ENCODE results near the gene SHC1.

SHC1 gene

DNA sequence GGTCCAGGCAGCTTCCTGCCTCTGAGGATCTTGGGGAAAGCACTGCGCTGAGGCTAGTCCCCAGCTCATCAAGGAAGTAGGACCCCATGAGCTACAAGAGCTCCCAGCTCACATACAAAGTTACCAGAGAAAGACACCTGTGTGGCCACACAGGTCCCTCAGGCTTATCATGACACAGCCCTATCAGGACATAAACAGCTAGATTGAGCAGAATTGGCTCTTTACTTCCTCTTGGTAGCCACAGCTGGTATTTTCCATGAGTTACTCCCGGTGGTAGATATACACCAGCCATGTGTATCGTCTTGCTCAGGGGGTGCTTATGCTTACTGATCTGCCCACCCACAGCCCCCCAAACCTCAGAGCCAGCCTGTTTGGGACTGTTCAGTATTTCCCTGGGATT is 24.0 kb upstream of the SHC1 start (continued):
- TF ChIP-seq, protein P1, sequence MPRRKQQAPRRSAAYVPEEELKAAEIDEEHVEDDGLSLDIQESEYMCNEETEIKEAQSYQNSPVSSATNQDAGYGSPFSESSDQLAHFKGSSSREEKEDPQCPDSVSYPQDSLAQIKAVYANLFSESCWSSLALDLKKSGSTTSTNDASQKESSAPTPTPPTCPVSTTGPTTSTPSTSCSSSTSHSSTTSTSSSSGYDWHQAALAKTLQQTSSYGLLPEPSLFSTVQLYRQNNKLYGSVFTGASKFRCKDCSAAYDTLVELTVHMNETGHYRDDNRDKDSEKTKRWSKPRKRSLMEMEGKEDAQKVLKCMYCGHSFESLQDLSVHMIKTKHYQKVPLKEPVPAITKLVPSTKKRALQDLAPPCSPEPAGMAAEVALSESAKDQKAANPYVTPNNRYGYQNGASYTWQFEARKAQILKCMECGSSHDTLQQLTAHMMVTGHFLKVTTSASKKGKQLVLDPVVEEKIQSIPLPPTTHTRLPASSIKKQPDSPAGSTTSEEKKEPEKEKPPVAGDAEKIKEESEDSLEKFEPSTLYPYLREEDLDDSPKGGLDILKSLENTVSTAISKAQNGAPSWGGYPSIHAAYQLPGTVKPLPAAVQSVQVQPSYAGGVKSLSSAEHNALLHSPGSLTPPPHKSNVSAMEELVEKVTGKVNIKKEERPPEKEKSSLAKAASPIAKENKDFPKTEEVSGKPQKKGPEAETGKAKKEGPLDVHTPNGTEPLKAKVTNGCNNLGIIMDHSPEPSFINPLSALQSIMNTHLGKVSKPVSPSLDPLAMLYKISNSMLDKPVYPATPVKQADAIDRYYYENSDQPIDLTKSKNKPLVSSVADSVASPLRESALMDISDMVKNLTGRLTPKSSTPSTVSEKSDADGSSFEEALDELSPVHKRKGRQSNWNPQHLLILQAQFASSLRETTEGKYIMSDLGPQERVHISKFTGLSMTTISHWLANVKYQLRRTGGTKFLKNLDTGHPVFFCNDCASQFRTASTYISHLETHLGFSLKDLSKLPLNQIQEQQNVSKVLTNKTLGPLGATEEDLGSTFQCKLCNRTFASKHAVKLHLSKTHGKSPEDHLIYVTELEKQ (tag by site-specific recombination; IDR thresholded peaks at IDR 0.05; ENCODE audit: borderline replicate concordance): no peak
- no peak for TF ChIP-seq ZNF239 (tag by site-specific recombination; IDR thresholded peaks at IDR 0.05)
- TF ChIP-seq, protein P2, sequence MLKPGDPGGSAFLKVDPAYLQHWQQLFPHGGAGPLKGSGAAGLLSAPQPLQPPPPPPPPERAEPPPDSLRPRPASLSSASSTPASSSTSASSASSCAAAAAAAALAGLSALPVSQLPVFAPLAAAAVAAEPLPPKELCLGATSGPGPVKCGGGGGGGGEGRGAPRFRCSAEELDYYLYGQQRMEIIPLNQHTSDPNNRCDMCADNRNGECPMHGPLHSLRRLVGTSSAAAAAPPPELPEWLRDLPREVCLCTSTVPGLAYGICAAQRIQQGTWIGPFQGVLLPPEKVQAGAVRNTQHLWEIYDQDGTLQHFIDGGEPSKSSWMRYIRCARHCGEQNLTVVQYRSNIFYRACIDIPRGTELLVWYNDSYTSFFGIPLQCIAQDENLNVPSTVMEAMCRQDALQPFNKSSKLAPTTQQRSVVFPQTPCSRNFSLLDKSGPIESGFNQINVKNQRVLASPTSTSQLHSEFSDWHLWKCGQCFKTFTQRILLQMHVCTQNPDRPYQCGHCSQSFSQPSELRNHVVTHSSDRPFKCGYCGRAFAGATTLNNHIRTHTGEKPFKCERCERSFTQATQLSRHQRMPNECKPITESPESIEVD (tag by site-specific recombination; IDR thresholded peaks at IDR 0.05): no peak
- no peak for TF ChIP-seq MZF1 (tag by site-specific recombination; IDR thresholded peaks at IDR 0.05; ENCODE audit: borderline replicate concordance)
- TF ChIP-seq ZNF23 (tag by site-specific recombination; IDR thresholded peaks at IDR 0.05; ENCODE audit: borderline replicate concordance): no peak
- no peak for TF ChIP-seq RBAK (tag by site-specific recombination; IDR thresholded peaks at IDR 0.05)
- no peak for TF ChIP-seq ZNF398 (tag by site-specific recombination; IDR thresholded peaks at IDR 0.05)
- TF ChIP-seq ZNF521 (tag by site-specific recombination; IDR thresholded peaks at IDR 0.05): no peak
- no peak for TF ChIP-seq ZNF221 (tag by site-specific recombination; IDR thresholded peaks at IDR 0.05; ENCODE audit: borderline replicate concordance)

DNA sequence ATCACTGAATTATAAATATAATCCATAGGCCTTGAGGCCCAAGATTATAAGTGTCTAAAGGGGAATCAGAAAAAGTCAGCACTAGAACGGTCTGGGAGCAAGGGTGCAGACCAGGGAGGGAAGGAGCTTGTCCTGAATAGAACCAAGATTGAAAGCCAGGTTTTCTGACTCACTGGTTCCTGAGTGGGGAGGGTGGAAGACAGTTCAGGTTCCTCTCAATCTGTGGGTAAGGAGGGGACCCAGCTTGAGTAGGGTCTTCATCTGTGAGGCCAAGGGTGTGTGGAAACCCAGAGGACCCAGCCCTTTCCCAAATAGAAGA is 23.7 kb upstream of the SHC1 start:
- H3K27ac ChIP-seq (ENCODE audit: extremely low read depth, low read depth, low read length): no peak overlapping the region
- no peaks in the 10 kb centered on the region for H3K4me1 ChIP-seq (ENCODE audit: control insufficient read depth, insufficient read depth, low read length)
- CTCF ChIA-PET: interaction anchor here (0.6 to 8.9 kb wide), 11 partner anchors 11 to 91 kb away, joined by 3 to 55 read pairs (median 4); partner anchors contain the start of genes FLAD1 and PYGO2
- H3K36me3 ChIP-seq (ENCODE audit: control insufficient read depth in 2 of 2, insufficient read depth in 1 of 2, low read length in 2 of 2): peaks cover 0 to 23% of the 10 kb centered on the region in 2 experiments; a peak in 2 of 3 replicates
- POLR2A ChIA-PET: interaction anchor here (0.8 to 3.3 kb wide), 11 partner anchors 11 to 338 kb away, joined by 3 to 28 read pairs (median 4); partner anchors contain the start of genes FLAD1, PBXIP1 and PYGO2
- TF ChIP-seq ZNF792 (tag by site-specific recombination; IDR thresholded peaks at IDR 0.05) (no peak), ZNF600 (tag by site-specific recombination; IDR thresholded peaks at IDR 0.05) (peak; percentile 49; the same call in 1 of the 2 replicates)
- no peak overlapping the region for H3K4me3 ChIP-seq (ENCODE audit: low read depth, low read length)
- no peaks in the 10 kb centered on the region for H3K9me3 ChIP-seq (ENCODE audit: control insufficient read depth, insufficient read depth, low read depth, low read length)

GRCh38 chr1:154993572-154994268 is 23.2 kb upstream of the SHC1 start, which contains the start of gene LENEP:
LENEP (plus strand) TSS chr1:154993586; CDS start chr1:154993608, 22 bp downstream.
- no peaks in the 10 kb centered on the region for H3K9me3 ChIP-seq (ENCODE audit: control insufficient read depth, insufficient read depth, low read depth, low read length)
- CTCF ChIA-PET: interaction anchor here (0.6 to 8.9 kb wide), 12 partner anchors 10 to 92 kb away, joined by 3 to 55 read pairs (median 4); partner anchors contain the start of genes FLAD1 and PYGO2
- peaks cover 0 to 28% of the 10 kb centered on the region in 2 experiments; a peak in 2 of 3 replicates for H3K36me3 ChIP-seq (ENCODE audit: control insufficient read depth in 2 of 2, insufficient read depth in 1 of 2, low read length in 2 of 2)
- no peak within 1 kb of the TSS for H3K27ac ChIP-seq (ENCODE audit: extremely low read depth, low read depth, low read length)
- H3K4me3 ChIP-seq (ENCODE audit: low read depth, low read length): no peak within 1 kb of the TSS
- POLR2A ChIA-PET: interaction anchor here (0.8 to 3.3 kb wide), 13 partner anchors 10 to 338 kb away, joined by 3 to 28 read pairs (median 4); partner anchors contain the start of genes CKS1B, FLAD1, PBXIP1 and PYGO2
- no peaks in the 10 kb centered on the region for H3K4me1 ChIP-seq (ENCODE audit: control insufficient read depth, insufficient read depth, low read length)
- no peak for TF ChIP-seq ZNF747 (tag by site-specific recombination; IDR thresholded peaks at IDR 0.05)
- no peak for TF ChIP-seq SP3 (tag by site-specific recombination; IDR thresholded peaks at IDR 0.05)
- TF ChIP-seq ZNF121 (tag by site-specific recombination; IDR thresholded peaks at IDR 0.05): no peak
- no peak for TF ChIP-seq ZNF214 (tag by site-specific recombination; IDR thresholded peaks at IDR 0.05; ENCODE audit: borderline replicate concordance)
- TF ChIP-seq ZFHX2 (tag by site-specific recombination; conservative IDR thresholded peaks at IDR 0.05): peak; percentile 43
- no peak for TF ChIP-seq ZIC2 (tag by site-specific recombination; IDR thresholded peaks at IDR 0.05)
- TF ChIP-seq ZNF513 (tag by site-specific recombination; IDR thresholded peaks at IDR 0.05): no peak
- TF ChIP-seq ZNF76 (tag by site-specific recombination; IDR thresholded peaks at IDR 0.05; ENCODE audit: borderline replicate concordance, low read depth): no peak
- TF ChIP-seq ZNF140 (tag by site-specific recombination; IDR thresholded peaks at IDR 0.05): no peak
- 0 out of 2 replicates have a peak, but pooled peaks have one; percentile 25 for TF ChIP-seq EGR2 (tag by site-specific recombination; IDR thresholded peaks at IDR 0.05; ENCODE audit: low read depth)
- TF ChIP-seq SCRT1 (tag by site-specific recombination; IDR thresholded peaks at IDR 0.05; ENCODE audit: borderline replicate concordance): no peak

Data from HEK293 (cell line).